Inflammatory macrophage (primary cell): ENCODE results near the gene PDS5B.

Source experiments
- DNase-seq, 2 donors: peaks; one replicate each; pipeline ENCODE4 v3.0.0-alpha.2; 2020 to 2022

The PDS5B gene

GRCh38 chr13:32588736-32589135, 2.5 kb downstream of the PDS5B start:
- DNase-seq = no peak

- DNase-seq = no peak
These were observed 3.2 kb downstream of the PDS5B start for GRCh38 chr13:32589471-32589870.

- DNase-seq = no peak
These were observed 4.0 kb downstream of the PDS5B start for GRCh38 chr13:32590266-32590665.

GRCh38 chr13:32592082-32592481, 5.8 kb downstream of the PDS5B start:
- no peak for DNase-seq

- no peak for DNase-seq
These were observed 8.0 kb downstream of the PDS5B start for GRCh38 chr13:32594157-32594738.

GRCh38 chr13:32595306-32595705, 9.1 kb downstream of the PDS5B start:
- no peak for DNase-seq

- DNase-seq = no peak
These were observed 14.6 kb downstream of the PDS5B start for GRCh38 chr13:32600890-32601289.

GRCh38 chr13:32609428-32609827, 23.2 kb downstream of the PDS5B start:
- DNase-seq = no peak

GRCh38 chr13:32610538-32610937, 24.3 kb downstream of the PDS5B start:
- DNase-seq = no peak

- DNase-seq = no peak
These were observed 24.7 kb downstream of the PDS5B start for GRCh38 chr13:32610977-32611376.

- DNase-seq = no peak
These were observed 30.7 kb downstream of the PDS5B start for GRCh38 chr13:32616883-32617511.

GRCh38 chr13:32622827-32623226, 36.6 kb downstream of the PDS5B start:
- DNase-seq = no peak

- no peak for DNase-seq
These were observed 38.2 kb downstream of the PDS5B start for GRCh38 chr13:32624441-32624840.

GRCh38 chr13:32627793-32628192, 41.5 kb downstream of the PDS5B start:
- DNase-seq = peak in 1 of 2 donors; percentile 19

- DNase-seq = no peak
These were observed 43.1 kb downstream of the PDS5B start for GRCh38 chr13:32629313-32629712.

- no peak for DNase-seq
These were observed 43.6 kb downstream of the PDS5B start for GRCh38 chr13:32629866-32630265.

GRCh38 chr13:32632343-32632909, 46.2 kb downstream of the PDS5B start:
- no peak for DNase-seq

GRCh38 chr13:32636711-32637110, 50.5 kb downstream of the PDS5B start:
- DNase-seq = no peak

- peak; percentile 4 to 42 for DNase-seq
These were observed 52.5 kb downstream of the PDS5B start for GRCh38 chr13:32638739-32639138.

- DNase-seq = peak; percentile 60
These were observed 53.4 kb downstream of the PDS5B start for GRCh38 chr13:32639502-32640105.

GRCh38 chr13:32642316-32642715, 56.1 kb downstream of the PDS5B start:
- no peak for DNase-seq

GRCh38 chr13:32642858-32643257, 56.6 kb downstream of the PDS5B start:
- DNase-seq = no peak

- DNase-seq = no peak
These were observed 59.6 kb downstream of the PDS5B start for GRCh38 chr13:32645854-32646253.

- DNase-seq = no peak
These were observed 61.7 kb downstream of the PDS5B start for GRCh38 chr13:32647926-32648325.
